Fibroblast of gingiva (primary cell): ENCODE measurements around the gene CEP41.
A peak's percentile ranks its signal among the peaks of the same experiment; 100 is the strongest.

Experiments used
- DNase-seq: peaks from one replicate; pipeline ENCODE4 v3.0.0-alpha.2; 2011; ENCODE audit warnings: low read depth

CEP41 gene

GRCh38 chr7:130367836-130368746 lies 72.7 kb downstream of the CEP41 start:
- no peak for DNase-seq

- no peak for DNase-seq
These were observed 73.6 kb downstream of the CEP41 start for GRCh38 chr7:130367088-130367755.

GRCh38 chr7:130366564-130366963 lies 74.3 kb downstream of the CEP41 start:
- no peak for DNase-seq

GRCh38 chr7:130365511-130366441 lies 75.0 kb downstream of the CEP41 start:
- DNase-seq: peak; percentile 18

- no peak for DNase-seq
These were observed 75.7 kb downstream of the CEP41 start for GRCh38 chr7:130365088-130365487.

GRCh38 chr7:130364451-130364850 lies 76.4 kb downstream of the CEP41 start:
- DNase-seq: no peak

GRCh38 chr7:130363026-130363847 lies 77.6 kb downstream of the CEP41 start:
- peak; percentile 82 for DNase-seq

- no peak for DNase-seq
These were observed 78.5 kb downstream of the CEP41 start for GRCh38 chr7:130362251-130362816.

GRCh38 chr7:130361681-130362080 lies 79.1 kb downstream of the CEP41 start:
- no peak for DNase-seq

- DNase-seq: no peak
These were observed 80.3 kb downstream of the CEP41 start for GRCh38 chr7:130360518-130360917.

- DNase-seq: no peak
These were observed 81.4 kb downstream of the CEP41 start for GRCh38 chr7:130359276-130359857.

GRCh38 chr7:130358471-130358870 lies 82.3 kb downstream of the CEP41 start:
- DNase-seq: no peak

- DNase-seq: peak; percentile 72
These were observed 83.8 kb downstream of the CEP41 start for GRCh38 chr7:130356876-130357611.

- DNase-seq: peak; percentile 90
These were observed 84.5 kb downstream of the CEP41 start for GRCh38 chr7:130356121-130356875.

- no peak for DNase-seq
These were observed 87.6 kb downstream of the CEP41 start for GRCh38 chr7:130353196-130353595.

- DNase-seq: peak; percentile 54
These were observed 88.4 kb downstream of the CEP41 start for GRCh38 chr7:130352194-130353074.

- no peak for DNase-seq
These were observed 89.1 kb downstream of the CEP41 start for GRCh38 chr7:130351791-130352090.
